Measurements from ENCODE around the gene NFATC2IP.
"Not testable (repeated sequence)": the region's sequence is repeated elsewhere in the genome, so short reads cannot be mapped to it uniquely, and the experiment has no call there.

NFATC2IP gene

GRCh38 chr16:28974437-28975157, 23.9 kb downstream of the NFATC2IP start, which contains the start of gene SPNS1:
TSS of gene SPNS1 (plus strand) at chr16:28974778. CDS start at chr16:28975152, 374 bp downstream.
- peak; percentile 95 to 96 for DNase-seq

- no peak for DNase-seq
These were observed 24.4 kb downstream of the NFATC2IP start for GRCh38 chr16:28975158-28975599.

GRCh38 chr16:28977703-28978662, 27.2 kb downstream of the NFATC2IP start:
- no peak for DNase-seq

GRCh38 chr16:28980330-28980729, 29.6 kb downstream of the NFATC2IP start:
- DNase-seq: not testable (repeated sequence)

- no peak for DNase-seq
These were observed 30.2 kb downstream of the NFATC2IP start for GRCh38 chr16:28980929-28981328.

GRCh38 chr16:28981517-28981916, 30.8 kb downstream of the NFATC2IP start:
- peak; percentile 71 to 79 for DNase-seq

- no peak for DNase-seq
These were observed 31.7 kb downstream of the NFATC2IP start for GRCh38 chr16:28982418-28982817.

- DNase-seq: no peak
These were observed 32.2 kb downstream of the NFATC2IP start for GRCh38 chr16:28982949-28983348.

- no peak for DNase-seq
These were observed 32.9 kb downstream of the NFATC2IP start for GRCh38 chr16:28983644-28984043.

- DNase-seq: no peak
These were observed 33.4 kb downstream of the NFATC2IP start for GRCh38 chr16:28984091-28984490.

- peak; percentile 78 for DNase-seq
These were observed 33.9 kb downstream of the NFATC2IP start, which contains the start of gene LAT for GRCh38 chr16:28984619-28985135. TSS of gene LAT (plus strand) at chr16:28985052. CDS start at chr16:28985418, 366 bp downstream.

GRCh38 chr16:28985211-28986041, 34.7 kb downstream of the NFATC2IP start:
- peak in 1 of 2 experiments; percentile 54 for DNase-seq

- DNase-seq: peak in 1 of 2 experiments; percentile 28
These were observed 35.3 kb downstream of the NFATC2IP start for GRCh38 chr16:28986046-28986445.

GRCh38 chr16:28986492-28986891, 35.8 kb downstream of the NFATC2IP start:
- peak in 1 of 2 experiments; percentile 47 for DNase-seq

- DNase-seq: no peak
These were observed 36.6 kb downstream of the NFATC2IP start for GRCh38 chr16:28987170-28987853.

- DNase-seq: no peak
These were observed 38.6 kb downstream of the NFATC2IP start for GRCh38 chr16:28989363-28989762.

- peak; percentile 72 to 81 for DNase-seq
These were observed 39.8 kb downstream of the NFATC2IP start for GRCh38 chr16:28990375-28991040.

- DNase-seq: no peak
These were observed 41.0 kb downstream of the NFATC2IP start for GRCh38 chr16:28991687-28992086.

GRCh38 chr16:28992496-28992895, 41.8 kb downstream of the NFATC2IP start:
- no peak for DNase-seq

GRCh38 chr16:28998837-28999236, 48.1 kb downstream of the NFATC2IP start:
- no peak for DNase-seq

GRCh38 chr16:28999577-28999976, 48.8 kb downstream of the NFATC2IP start:
- no peak for DNase-seq

Measured in activated CD4-positive, alpha-beta T cell treated with anti-CD3 and anti-CD28 coated beads, Interleukin-2, amount 50 U/mL, for 48 hours (primary cell).